Ishikawa (cell line): Measurements from ENCODE around the gene SMARCE1.

Experiments
- CEBPB ChIP-seq: IDR thresholded peaks from 2 replicates; pipeline ENCODE4 v1.6.1; 2012
- CREB1 ChIP-seq: IDR thresholded peaks from 2 replicates; pipeline ENCODE4 v1.6.1; 2012; ENCODE audit warnings: low read depth
- FOXM1 ChIP-seq: IDR thresholded peaks from 2 replicates; pipeline ENCODE4 v1.6.1; 2012; ENCODE audit warnings: low read depth, borderline replicate concordance
- MAX ChIP-seq: IDR thresholded peaks from 2 replicates; pipeline ENCODE4 v1.6.1; 2012
- RAD21 ChIP-seq: IDR thresholded peaks from 2 replicates; pipeline ENCODE4 v1.6.1; 2012; ENCODE audit warnings: low read depth
- TCF12 ChIP-seq: IDR thresholded peaks from 2 replicates; pipeline ENCODE4 v1.6.1; 2012; ENCODE audit warnings: low read depth
- TF ChIP-seq, protein P1 (sequence below): IDR thresholded peaks from 2 replicates; pipeline ENCODE4 v1.6.1; 2012; ENCODE audit warnings: low read depth, mild to moderate bottlenecking

DNA sequence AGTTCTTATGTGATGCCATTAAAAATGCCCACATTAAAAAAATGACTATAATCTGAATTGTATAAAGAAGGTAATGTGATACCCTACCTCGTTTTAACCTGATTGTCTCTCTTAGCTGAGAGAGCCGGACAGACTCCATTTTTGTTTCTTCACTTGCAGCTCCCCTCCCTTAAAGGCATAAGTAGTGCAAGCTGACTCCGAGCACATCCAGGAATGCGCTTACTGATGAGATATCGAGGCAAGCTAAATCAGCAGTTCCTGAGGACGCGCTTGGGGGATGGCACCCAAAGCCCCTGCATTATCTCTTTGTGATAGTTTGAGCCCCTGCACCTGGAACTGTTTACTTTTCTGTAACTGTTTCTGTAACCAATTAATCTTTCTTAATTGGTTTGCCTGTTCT, 49.7 kb upstream of the SMARCE1 start:
- TF ChIP-seq TCF12 (no peak), CREB1 (no peak), RAD21 (no peak), MAX (no peak), FOXM1 (no peak), CEBPB (no peak)
- TF ChIP-seq, protein P1, sequence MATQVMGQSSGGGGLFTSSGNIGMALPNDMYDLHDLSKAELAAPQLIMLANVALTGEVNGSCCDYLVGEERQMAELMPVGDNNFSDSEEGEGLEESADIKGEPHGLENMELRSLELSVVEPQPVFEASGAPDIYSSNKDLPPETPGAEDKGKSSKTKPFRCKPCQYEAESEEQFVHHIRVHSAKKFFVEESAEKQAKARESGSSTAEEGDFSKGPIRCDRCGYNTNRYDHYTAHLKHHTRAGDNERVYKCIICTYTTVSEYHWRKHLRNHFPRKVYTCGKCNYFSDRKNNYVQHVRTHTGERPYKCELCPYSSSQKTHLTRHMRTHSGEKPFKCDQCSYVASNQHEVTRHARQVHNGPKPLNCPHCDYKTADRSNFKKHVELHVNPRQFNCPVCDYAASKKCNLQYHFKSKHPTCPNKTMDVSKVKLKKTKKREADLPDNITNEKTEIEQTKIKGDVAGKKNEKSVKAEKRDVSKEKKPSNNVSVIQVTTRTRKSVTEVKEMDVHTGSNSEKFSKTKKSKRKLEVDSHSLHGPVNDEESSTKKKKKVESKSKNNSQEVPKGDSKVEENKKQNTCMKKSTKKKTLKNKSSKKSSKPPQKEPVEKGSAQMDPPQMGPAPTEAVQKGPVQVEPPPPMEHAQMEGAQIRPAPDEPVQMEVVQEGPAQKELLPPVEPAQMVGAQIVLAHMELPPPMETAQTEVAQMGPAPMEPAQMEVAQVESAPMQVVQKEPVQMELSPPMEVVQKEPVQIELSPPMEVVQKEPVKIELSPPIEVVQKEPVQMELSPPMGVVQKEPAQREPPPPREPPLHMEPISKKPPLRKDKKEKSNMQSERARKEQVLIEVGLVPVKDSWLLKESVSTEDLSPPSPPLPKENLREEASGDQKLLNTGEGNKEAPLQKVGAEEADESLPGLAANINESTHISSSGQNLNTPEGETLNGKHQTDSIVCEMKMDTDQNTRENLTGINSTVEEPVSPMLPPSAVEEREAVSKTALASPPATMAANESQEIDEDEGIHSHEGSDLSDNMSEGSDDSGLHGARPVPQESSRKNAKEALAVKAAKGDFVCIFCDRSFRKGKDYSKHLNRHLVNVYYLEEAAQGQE = no peak
